ENCODE measurements around the gene ADAT2.
"Not testable (repeated sequence)": the region's sequence is repeated elsewhere in the genome, so short reads cannot be mapped to it uniquely, and the experiment has no call there.

The ADAT2 gene

DNA sequence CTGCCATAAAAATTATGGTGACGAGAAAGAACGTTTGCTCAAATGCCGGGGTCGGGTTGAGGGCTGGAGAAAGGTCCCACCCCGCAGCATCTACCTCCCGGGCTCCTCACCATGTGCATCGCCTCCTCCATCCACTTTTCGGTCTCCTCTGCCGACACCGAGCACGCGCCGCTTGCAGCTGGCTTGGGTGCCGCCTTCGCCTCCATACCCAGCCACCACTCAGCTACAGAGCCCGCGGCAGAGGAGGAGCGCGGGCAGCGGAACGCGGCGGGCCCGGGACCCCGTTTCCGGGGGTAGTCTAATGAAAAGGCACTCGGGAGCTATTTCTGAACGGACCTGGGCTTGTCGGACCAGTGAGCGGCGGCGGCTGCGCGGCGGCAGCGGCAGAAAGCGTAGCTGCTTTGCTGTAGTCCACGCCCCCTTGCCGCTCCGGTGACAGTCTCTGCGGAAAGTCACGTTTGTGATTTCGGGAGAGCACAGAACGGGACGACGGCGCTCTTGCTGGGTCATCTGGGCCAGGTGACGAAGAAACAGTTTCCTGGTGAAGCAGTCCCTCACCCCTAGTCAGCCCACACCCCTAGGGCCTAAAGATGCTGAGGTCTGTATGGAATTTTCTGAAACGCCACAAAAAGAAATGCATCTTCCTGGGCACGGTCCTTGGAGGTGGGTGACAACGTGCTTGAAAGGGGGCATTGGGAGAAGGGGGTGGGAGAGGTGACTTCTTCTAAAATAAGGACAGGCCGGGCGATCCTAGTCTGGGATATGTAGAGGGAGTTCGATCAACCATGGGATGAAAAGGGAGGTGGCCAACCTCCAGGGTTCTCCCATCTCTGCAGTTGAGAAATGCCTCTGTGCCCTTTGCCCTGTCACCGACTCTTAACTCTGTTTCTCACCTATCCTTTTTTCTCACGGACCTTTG lies at the start of gene ADAT2, which contains the start of gene PEX3:
Gene ADAT2, minus strand, starts transcription at position 243 of the 919 bp plus-strand sequence. Its CDS starts 37 bp downstream, at position 206.
Gene PEX3, plus strand, starts transcription at position 353 of the 919 bp plus-strand sequence. Its CDS starts 238 bp downstream, at position 591.
- peak; percentile 96 for DNase-seq

DNA sequence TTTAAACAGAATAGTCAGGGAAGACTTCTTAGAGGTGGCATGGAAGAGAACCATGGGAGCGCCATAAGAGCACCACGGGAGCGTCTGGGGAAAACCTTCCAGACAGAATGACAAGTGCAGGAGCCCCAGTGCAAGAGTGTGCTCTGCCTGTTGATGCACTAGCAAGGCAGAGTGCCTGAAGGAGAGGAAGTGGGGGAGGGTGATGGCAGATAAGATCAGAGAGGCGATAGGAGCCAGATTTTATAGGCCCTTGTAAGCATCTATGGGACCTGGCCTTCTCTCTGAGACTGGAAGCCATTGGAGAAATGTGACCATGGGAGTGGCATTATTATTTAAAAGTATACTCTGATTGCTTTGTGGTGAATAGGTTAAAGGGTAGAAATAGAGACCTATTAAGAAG lies 47.9 kb upstream of the ADAT2 start:
- DNase-seq = no peak

DNA sequence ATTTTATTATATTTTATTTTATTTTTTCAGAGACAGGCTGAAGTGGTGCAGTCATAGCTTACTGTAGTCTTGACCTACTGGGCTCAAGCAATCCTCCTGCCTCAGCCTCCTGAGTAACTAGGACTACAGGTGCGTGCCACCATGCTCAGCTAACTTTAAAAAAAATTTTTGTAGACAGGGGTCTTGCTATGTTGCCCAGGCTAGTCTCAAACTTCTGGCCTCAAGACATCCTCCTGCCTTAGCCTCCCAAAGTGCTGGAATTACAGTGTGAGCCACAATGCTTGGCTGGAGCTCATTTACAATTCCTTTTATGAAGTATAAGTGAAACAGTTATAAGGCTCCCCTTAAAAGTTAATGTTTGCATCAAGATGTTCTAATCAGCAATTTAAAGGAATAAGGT lies 46.5 kb upstream of the ADAT2 start:
- no peak for DNase-seq

DNA sequence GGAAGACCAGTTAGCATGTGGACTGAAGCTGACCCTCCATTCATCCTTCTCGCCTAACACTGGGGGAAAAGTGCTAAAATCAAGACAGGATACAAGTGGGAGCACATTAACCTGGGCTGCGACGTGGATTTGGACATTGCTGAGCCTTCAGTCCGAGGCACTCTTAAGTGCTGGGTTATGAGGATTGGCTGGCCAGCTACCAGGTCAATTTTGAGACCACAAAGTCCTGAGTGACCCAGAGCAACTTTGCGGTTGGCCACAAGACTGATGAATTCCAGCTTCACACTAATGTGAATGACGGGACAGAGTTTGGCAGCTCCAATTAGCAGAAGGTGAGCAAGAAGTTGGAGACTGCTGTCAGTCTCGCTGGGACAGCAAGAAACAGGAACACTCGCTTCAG lies 40.3 kb upstream of the ADAT2 start:
- no peak for DNase-seq

DNA sequence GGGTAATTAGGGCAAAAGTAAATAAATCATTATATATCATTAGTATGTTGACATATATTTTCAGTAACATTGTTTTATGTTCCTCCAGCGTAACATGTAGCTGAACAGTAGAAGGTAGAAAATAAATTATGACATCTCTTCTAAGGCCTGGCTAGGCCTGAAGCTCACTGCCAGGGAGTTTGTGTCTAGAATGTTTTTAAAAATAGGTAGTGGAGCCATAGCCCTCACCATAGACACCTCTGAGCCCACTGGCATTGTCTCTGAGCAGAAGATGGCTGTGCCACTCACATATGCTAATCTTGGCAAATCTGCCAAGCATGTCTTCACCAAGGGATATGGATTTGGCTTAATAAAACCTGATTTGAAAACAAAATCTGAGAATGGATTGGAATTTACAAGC lies 39.7 kb upstream of the ADAT2 start:
- DNase-seq = no peak

DNA sequence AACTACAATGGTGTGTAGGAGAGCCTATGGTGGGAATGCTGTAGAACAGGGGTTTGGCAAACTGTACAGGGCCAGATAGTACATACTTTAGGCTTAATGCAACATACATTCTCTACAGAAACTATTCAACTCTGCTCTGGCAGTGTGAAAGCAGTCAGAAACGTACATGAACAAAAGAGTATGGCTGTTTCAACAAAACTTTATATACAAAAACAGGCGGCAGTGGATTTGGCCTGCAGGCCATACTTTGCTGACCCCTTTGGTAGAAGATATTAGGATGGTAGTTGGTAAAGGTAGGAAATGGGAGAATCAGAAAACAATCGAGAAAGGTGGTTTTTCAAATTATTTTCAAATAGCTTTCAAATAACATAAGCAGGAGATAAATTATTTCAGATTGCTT lies 36.3 kb upstream of the ADAT2 start:
- no peak for DNase-seq

DNA sequence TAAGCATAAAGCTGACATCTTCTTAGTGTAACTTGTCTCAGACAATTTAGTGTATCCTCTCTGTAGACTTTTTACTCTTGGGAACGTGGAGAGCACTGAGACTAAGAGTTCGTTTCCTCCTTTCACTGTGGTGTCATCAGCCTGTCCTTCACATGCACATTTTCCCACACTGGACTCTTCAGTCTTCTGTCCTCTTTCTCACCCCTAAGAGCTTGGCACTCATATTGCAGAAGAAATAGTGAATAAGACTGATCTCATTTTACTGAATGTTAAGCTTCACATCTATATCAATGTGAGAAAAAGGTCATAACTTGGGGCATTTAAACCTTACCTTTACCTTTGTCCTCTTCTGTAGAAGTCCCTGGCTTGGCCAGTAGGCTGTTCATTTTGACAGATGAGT lies 35.5 kb upstream of the ADAT2 start:
- DNase-seq = no peak

DNA sequence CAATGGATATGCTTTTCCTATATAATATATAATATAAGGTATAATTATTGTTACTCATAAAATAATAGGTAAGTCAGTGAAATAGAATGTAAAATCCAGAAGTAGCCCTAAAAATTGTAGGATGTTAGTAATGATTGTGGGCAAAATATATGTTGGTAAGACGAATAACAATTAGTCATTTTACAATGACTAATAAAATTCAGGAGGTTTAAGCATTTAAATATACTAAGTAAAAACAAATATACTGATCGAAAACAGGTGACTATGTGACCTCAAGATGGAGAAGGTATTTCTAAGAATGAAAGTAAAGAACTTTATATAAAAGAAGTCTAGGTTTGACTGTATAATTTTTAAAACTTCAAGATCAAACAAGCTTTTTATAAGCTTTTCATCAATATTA lies 32.1 kb upstream of the ADAT2 start:
- DNase-seq = no peak

DNA sequence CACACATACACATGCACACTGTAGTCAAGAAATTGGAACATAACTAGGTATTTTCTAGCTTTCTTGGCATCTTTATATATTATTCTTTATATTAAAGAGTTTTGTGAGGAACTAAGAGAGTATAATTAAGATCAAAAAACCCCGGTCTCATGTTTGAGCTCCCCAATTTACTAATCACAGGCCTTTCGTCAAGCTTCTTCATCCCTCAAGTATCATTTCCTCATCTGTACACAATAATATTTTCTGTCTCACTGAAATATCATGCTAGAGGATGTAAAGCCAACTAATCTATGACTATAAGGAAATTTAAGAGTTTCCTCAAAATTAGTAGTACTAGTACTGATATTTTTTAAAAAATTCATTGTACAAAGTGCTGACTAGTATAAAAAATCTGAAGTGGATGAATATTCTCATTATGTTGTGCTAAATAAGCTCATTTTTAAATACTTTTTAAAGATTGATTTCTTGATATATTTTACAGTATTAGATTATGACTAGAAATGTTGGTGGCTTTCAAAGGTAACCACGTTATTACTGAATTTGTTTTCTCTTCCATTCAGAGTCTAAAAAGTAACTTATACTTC lies 28.1 kb upstream of the ADAT2 start:
- peak; percentile 2 for DNase-seq

DNA sequence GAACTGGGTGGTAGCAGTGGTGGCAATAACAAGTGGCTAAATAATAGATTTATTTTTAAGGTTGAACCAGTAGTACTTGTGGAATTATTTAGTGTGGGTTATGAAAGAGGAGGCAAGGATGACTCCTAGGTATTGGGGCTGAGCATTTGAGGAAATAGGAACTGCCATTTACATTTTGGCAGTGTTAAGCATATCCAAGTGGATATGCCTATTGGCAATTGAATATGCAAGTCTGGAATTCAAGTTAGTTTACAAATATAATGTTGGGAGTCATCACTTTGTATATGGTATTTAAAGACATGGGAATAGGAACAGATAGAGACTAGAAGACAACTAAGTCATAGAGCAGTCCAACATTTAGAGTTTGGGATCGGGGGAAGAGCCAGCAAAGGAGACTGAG lies 26.1 kb upstream of the ADAT2 start:
- DNase-seq = no peak

DNA sequence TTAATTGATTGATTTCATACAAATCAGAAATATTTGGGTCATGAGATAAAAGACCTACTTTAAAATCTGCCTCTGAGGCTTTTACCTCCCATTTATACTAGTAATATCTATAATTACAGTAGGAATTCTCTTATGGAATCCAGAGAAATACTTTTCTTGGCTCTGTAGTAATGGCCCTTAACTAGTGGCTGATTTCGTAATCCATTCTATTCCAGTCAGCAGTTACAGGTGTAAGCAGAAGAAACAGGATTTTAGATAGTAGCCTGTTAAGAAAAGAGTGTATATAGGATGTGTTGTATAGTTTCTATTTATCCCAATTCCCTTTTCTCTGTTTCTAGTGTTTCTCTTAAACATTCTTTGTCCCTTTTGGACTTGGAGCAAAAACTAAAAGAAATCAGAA lies 21.3 kb upstream of the ADAT2 start:
- no peak for DNase-seq

DNA sequence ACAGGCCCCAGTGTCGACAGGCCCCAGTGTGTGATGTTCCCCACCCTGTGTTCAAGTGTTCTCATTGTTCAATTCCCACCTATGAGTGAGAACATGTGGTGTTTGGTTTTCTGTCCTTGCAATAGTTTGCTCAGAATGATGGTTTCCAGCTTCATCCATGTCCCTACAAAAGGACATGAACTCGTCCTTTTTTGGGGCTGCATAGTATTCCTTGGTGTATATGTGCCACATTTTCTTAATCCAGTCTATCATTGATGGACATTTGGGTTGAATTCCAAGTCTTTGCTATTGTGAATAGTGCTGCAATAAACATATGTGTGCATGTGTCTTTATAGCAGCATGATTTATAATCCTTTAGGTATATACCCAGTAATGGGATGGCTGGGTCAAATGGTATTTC lies 18.3 kb upstream of the ADAT2 start:
- DNase-seq = not testable (repeated sequence)

DNA sequence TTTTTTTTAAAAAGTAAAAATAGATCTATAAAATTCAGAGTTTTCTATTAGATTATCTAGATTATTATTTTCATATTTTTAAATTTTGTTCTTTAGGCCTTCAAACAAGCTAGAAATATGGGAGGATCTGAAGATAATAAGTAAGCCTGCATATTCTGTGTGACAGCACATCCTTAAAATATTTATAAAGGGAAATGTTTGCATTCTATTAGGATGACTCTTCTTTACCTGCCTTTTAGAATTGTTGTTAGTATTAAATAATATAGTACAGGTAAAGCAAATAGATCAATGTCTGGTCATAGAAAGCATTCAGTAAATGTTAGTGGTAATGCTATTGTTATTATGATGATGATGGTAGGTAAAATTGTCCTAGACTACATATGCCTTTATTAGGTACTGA lies 17.5 kb upstream of the ADAT2 start:
- no peak for DNase-seq

DNA sequence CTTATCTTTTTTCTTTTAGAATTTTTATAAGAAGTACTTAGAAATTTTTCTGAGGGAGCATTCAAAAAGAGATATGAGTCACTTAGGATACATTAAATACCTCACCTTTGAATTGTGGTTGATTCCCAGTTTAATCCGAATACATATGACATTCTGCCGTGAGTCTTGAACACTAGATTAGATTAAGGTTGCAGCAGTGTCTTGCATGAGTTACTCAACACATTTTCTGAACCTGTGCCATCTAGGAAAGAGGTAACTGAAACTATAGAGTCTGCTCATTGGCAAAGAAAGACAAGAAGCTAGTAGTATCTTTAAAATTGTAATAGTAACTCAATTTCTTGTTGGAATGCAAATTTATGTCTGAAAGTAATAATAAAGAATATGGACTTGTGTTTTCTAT lies 15.1 kb upstream of the ADAT2 start:
- no peak for DNase-seq

DNA sequence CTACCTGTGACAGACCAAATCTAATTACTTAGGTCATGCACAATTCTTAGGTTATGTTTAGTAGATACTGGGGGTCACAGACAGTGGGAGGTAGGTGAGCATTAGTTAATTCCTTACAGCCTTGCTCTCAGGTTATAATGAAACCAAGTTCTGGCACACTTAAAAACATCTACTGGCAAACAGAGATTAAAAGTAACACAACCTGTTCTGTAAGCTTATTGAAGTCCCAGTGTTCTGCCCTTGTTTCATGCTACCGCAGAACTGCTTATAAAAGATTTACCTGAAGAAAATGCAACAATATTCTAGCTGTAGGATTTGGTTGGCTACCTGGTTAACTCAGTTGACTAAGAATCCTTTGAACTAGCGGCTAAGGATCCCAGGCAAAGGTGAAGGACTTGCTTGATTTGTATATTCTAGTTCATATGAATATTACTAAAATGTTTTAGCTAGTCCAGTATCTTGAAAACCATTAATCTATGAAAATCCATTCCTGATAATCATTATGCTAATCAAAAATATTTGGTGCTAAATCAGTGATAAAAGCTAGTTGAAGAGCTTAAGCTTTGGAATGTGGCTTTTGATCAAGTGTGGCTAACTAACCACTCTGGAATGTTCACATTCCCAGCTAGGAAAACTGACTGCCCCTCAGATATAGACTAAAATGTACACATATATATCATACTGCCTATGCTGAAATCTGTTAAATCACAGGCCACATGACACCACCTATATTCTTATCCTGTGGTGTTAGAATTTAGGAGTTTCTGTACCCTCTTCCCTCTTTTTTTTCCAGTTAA lies 7.3 kb upstream of the ADAT2 start:
- DNase-seq = no peak

DNA sequence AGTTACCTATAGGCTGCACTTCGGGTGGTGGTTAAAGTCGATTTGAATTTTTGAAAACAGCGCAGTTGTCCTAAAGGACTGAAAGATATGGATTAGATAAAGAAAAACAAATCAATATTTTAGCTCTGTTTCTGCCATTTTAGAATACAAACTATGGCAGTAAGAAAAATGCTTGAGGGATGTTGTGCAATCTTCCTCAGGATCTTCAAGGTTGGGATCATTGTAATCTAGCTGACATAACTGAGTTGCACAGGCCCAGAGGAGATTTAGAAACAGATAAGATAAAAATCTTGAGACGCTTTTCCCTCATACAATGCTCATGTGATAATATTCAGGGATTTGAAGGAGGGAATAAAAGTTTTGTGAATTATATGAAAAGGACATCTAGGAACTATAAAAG lies 1.0 kb upstream of the ADAT2 start:
- DNase-seq = peak; percentile 31

DNA sequence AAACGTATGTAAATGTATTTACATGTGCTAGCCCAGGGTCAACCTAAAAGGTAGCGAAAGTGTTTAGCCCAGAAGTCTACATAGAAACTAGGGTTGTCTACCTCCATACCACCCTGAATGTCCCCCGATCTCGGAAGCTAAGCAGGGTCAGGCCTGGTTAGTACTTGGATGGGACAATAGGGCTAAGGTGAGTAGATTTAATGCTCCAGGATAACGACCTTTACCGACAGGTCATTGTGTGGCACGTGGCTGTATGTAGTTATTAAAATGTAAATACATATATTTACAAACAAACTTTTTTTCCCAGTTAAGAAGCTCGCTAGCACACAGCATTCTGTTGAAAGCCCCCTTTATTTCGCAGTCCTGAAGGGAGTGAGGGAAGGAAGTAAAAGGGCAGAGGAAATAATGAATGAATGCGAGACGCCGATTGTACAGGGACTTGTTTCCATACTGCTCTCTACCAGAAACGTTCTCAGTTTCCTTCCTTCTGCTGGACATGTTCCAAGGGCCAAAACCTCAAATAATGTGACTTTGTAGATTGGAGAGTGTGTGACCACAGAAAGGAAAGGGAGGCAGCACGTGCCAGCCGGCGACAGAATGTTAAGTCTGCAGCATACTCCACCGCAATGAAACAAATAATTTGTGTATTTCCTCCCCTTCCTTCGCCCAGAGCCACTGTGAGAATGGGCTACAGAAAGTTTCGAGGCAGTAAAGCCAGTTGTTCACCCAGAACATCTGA lies 612 bp downstream of the ADAT2 start:
- DNase-seq = peak; percentile 27

DNA sequence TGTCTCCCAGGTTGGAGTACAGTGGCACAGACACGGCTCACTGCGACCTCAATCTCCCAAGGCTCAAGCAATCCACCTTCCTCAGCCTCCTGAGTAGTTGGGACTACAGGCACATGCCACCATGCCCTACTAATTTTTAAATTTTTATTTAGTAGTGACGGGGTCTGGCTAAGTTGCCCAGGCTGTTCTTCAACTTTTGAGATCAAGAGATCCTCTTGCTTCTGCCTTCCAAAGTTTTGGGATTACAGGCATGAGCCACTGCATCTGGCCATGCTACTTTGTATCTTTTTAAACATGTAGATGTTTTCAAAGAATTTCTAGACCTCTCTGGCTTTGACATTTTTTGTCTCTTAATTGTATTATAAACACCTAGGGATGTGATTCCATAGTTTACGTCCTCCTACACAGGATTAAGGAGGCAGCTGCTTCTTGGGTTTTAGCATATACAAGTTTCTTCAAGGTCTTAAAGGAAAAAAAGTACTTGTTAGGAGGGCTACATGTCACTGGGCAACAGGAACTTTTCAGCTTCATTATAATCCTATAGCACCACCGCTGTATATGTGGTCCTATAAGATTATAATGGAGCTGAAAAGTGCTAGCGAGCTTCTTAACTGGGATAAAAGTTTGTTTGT lies 1.3 kb downstream of the ADAT2 start:
- DNase-seq = no peak

DNA sequence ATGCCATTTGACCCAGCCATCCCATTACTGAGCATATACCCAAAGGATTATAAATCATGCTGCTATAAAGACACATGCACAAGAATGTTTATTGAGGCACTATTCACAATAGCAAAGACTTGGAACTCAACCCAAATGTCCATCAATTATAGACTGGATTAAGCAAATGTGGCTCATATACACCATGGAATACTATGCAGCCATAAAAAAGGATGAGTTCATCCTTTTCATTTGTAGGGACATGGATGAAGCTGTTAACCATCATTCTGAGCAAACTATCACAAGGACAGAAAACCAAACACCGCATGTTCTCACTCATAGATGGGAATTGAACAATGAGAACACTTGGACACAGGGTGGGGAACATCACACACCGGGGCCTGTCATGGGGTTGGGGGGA lies 2.6 kb downstream of the ADAT2 start:
- DNase-seq = not testable (repeated sequence)

DNA sequence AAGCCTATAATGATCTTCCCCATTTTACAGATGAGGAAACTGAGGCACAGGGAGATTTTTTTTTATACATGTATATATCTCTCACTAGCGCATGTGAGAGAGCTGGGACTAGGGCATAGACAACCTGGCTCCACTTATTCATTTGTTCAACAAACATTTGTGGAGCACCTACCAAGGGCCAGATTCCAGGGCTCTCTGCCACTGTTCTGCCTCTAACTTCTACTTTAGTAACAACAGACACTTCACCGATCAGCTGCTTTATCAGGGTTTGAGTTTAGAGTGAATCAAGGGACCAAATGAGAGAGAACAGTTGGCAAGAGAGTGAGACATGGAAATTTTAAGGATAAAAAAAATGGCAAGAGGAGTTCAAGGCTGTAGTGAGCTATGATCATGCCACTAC lies 7.4 kb downstream of the ADAT2 start:
- DNase-seq = no peak

DNA sequence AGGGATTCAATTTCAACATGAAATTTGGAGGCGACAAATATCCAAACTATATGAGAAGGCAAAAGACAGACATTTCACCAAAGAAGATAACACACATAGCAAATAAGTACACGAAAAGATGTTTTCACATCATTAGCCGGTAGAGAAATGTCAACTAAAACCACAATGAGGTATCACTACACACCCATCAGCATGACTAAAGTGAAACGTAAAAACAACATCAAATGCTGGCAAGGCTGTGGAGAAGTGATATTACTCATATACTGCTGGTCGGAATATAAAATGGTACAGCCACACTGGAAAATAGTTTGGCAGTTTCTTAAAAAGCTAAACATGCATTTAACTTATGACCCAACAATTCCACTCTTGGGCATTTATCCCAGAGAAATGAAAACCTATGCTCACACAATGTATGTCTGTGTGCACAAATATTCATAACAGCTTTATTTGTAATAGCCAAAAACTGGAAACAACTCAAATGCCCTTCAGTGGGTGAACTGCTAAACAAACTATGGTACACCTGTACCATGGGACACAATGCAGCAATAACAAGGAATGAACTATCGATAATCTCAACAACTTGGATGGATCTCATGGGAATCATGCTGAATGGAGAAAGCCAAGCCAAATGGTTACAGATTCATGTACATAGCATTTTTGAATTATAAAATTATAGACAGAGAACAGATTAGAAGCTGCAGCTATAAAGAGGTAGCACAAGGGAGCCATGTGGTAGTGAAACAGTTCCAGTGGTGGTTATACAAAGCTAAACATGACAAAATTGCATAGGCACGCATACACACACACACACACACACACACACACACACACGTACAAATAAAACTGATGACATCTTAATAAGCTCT lies 8.6 kb downstream of the ADAT2 start:
- no peak for DNase-seq
